Stimulated activated memory B cell treated with anti-CD40 and anti-IgM and Interleukin-4, amounts not matched to agents 10 μg/mL and 1 μg/mL and 100 μg/mL, for 72 hours (primary cell): Measurements from ENCODE around the gene COLEC12.
A peak's percentile ranks its signal among the peaks of the same experiment; 100 is the strongest.

Experiments used
- ATAC-seq: fragments of 150-1000 bp; cut with Tn5 transposase; 2 replicates; pipeline ENCODE4 v1.10.0; 2021
- H3K27ac Mint-ChIP-seq: one replicate; pipeline ENCODE4 v1.8.0; 2022; ENCODE audit warnings: mild to moderate bottlenecking, mixed read lengths
- H3K27me3 Mint-ChIP-seq: one replicate; pipeline ENCODE4 v1.8.0; 2022; ENCODE audit warnings: mixed read lengths
- H3K36me3 Mint-ChIP-seq: one replicate; pipeline ENCODE4 v1.8.0; 2022; ENCODE audit warnings: mixed read lengths
- H3K4me1 Mint-ChIP-seq: one replicate; pipeline ENCODE4 v1.8.0; 2022; ENCODE audit warnings: mixed read lengths
- H3K4me3 Mint-ChIP-seq: one replicate; pipeline ENCODE4 v1.8.0; 2022; ENCODE audit warnings: mild to moderate bottlenecking, moderate library complexity, mixed read lengths
- H3K9me3 Mint-ChIP-seq: one replicate; pipeline ENCODE4 v1.8.0; 2022; ENCODE audit warnings: mixed read lengths

Gene COLEC12

DNA sequence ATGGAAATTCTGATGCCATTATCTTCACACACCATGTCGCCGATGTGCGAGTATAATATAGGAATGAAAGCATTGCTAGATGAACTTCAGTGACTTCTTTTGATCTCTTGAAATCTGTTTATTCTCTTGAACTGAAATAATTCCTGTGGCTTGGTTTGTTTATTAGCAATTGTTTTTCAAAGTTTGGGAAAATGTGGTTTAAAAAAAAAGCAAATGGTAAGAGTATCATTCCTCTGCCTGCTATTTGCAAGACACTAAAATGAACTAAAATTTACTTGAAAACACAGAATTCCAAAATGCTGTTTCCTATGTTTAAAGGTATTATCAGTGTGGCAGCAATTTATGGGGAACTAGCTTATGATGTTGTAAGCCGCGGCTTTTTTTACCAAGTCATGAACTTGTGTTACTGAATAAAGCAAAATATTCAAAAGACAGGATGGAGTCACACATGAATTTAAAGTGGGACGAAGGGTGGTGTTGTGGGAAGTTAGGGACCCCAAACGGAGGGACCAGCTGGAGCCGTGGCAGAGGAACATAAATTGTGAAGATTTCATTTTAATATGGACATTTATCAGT, 96.4 kb downstream of the COLEC12 start:
- no peak overlapping the region for H3K27ac Mint-ChIP-seq
- no peaks in the 10 kb centered on the region for H3K4me1 Mint-ChIP-seq
- ATAC-seq = no peak
- H3K27me3 Mint-ChIP-seq = peaks cover 13% of the 10 kb centered on the region
- no peaks in the 10 kb centered on the region for H3K36me3 Mint-ChIP-seq
- no peak overlapping the region for H3K4me3 Mint-ChIP-seq
- peaks cover 7% of the 10 kb centered on the region for H3K9me3 Mint-ChIP-seq

DNA sequence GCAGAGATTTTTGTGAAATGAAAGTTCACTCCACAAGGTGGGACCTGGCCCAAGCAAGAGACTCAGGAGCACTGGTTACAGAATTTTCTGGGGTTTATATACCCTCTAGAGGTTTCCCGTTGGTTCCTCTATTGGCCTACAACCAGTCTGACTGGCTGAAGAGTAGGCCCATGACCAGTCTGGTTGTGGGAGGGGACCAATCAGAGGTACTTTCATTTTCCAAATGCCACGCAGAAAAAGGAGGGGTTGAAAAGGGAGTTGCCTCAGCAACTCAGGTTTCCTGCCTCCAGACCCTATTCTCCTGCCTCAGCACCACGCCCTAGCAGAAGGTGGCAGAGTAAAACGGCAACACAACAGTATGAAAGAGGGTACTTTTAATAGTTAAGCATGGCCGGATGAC, 98.4 kb downstream of the COLEC12 start:
- no peaks in the 10 kb centered on the region for H3K36me3 Mint-ChIP-seq
- ATAC-seq = no peak
- no peaks in the 10 kb centered on the region for H3K4me1 Mint-ChIP-seq
- peaks cover 9% of the 10 kb centered on the region for H3K27me3 Mint-ChIP-seq
- H3K27ac Mint-ChIP-seq = no peak overlapping the region
- H3K4me3 Mint-ChIP-seq = no peak overlapping the region
- H3K9me3 Mint-ChIP-seq = peaks cover 7% of the 10 kb centered on the region

DNA sequence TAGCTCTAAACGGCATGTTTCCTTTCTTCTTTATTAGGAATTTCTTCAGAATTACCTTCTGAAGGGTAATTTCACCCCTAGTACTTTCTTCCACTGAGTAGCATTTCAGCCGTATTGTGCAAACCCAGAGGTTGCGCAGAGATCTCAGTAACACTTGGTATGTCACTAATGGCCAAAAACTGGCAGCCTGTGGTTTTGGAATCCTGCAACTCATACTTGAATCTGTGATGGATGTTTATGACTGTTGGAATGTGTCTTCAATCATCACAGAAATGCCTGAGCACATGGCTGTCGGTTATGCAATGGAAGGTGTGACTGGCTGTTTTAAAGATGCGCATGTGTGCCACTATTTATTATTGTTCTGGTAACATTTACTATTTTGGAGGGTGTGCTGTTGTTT, 100.0 kb downstream of the COLEC12 start:
- ATAC-seq = no peak
- no peaks in the 10 kb centered on the region for H3K36me3 Mint-ChIP-seq
- H3K9me3 Mint-ChIP-seq = peaks cover 7% of the 10 kb centered on the region
- H3K4me1 Mint-ChIP-seq = no peaks in the 10 kb centered on the region
- no peaks in the 10 kb centered on the region for H3K27me3 Mint-ChIP-seq
- no peak overlapping the region for H3K27ac Mint-ChIP-seq
- H3K4me3 Mint-ChIP-seq = no peak overlapping the region

DNA sequence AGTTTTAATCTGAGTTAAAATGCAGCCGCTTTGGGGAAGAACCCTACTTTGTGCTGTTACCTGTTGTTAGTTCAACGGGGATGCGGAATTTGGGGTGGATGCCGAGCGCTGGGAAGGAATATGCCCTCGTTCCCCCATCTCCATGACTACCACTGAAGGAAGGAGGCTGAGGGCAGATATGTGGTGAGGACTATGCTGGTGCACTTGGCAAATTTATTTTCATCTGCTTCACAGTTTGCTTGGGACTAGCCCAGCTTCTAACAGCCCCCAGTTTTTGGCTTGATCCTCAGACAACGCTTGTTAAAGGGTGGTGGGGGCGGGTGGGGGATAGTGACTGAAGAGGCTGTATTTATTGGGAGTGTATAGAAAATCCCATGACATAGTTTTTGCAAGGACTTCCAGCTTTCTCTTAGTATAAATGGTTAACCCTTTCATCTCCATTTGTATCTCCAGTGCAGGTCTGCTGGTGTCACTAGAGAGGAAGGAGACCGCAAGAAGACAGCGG, 100.8 kb downstream of the COLEC12 start:
- Mint-ChIP-seq H3K4me1 (no peaks in the 10 kb centered on the region), H3K4me3 (no peak overlapping the region), H3K36me3 (no peaks in the 10 kb centered on the region), H3K9me3 (peaks cover 2% of the 10 kb centered on the region), H3K27me3 (no peaks in the 10 kb centered on the region), H3K27ac (no peak overlapping the region)
- ATAC-seq = no peak

DNA sequence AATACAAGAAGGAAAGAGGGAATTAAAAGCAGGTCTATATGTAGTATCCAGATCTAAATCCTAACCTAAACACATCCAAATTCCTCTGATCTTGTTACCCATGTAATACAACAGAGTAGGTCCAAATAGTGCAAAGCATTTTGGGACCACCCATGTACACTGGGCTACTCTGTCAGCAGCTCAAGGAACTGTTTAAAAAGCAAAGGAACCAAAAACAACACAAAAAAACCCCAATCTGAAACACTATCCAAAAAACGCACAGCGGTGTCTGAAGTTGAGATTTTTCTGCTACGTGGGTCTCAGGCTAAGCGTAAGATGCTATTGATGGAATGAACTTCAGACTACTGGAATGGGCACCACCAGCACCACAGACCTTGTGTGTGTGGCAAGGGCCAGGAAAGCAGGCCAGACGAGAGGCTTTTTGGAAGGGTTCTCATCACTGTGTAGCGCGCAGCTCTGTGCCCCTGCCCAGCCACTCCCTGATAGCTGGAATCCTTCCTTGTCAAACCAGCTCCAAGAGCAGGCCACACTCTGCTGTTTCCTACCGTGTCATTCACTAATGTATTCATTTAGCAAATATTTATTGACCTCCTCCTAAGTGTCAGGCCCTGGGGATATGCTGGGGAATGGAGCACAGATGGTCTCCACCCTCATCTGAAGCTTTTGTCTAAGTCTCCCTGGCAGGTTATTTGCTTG, 101.4 kb downstream of the COLEC12 start:
- Mint-ChIP-seq H3K36me3 (no peaks in the 10 kb centered on the region), H3K27me3 (no peaks in the 10 kb centered on the region), H3K4me1 (no peaks in the 10 kb centered on the region), H3K4me3 (no peak overlapping the region), H3K27ac (no peak overlapping the region), H3K9me3 (no peaks in the 10 kb centered on the region)
- ATAC-seq = no peak

DNA sequence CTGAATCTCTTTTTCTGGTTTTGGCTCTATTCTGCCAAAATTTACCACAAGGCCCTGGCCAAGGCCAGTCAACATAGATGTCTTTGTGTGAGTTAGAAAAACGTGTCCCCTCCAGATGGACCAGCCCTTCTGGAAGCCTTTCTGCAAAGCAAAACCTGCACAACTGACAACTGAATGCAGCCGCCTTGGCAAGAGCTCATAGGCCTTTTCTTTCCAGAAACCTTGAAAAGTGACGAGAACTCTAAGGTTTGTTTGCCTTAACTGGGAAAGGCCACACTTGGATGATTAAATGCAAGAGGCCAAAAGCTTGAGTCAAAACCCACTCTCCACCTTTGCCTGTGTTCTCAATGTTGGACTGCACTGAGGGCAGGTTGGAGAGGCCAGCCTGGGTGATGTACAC, 103.9 kb downstream of the COLEC12 start:
- Mint-ChIP-seq H3K9me3 (no peaks in the 10 kb centered on the region), H3K36me3 (no peaks in the 10 kb centered on the region), H3K27ac (no peak overlapping the region), H3K4me3 (no peak overlapping the region), H3K27me3 (no peaks in the 10 kb centered on the region), H3K4me1 (no peaks in the 10 kb centered on the region)
- ATAC-seq = no peak

DNA sequence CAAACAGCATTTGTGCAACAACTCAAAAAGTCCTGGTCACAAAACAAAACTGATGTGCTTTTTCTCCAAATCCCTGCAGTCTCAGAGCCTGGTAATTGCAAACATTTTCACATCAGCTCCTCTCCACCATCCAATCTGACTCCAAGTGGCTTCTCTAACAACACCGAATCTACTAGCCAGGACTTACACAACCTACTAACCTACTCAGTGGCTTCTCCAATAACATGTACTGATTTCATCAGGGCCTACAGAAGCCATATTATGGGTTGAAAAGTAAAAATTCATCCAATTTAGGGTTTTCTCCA, 104.3 kb downstream of the COLEC12 start:
- Mint-ChIP-seq H3K4me3 (no peak overlapping the region), H3K36me3 (no peaks in the 10 kb centered on the region), H3K4me1 (no peaks in the 10 kb centered on the region), H3K27ac (no peak overlapping the region), H3K9me3 (no peaks in the 10 kb centered on the region), H3K27me3 (no peaks in the 10 kb centered on the region)
- ATAC-seq = no peak

DNA sequence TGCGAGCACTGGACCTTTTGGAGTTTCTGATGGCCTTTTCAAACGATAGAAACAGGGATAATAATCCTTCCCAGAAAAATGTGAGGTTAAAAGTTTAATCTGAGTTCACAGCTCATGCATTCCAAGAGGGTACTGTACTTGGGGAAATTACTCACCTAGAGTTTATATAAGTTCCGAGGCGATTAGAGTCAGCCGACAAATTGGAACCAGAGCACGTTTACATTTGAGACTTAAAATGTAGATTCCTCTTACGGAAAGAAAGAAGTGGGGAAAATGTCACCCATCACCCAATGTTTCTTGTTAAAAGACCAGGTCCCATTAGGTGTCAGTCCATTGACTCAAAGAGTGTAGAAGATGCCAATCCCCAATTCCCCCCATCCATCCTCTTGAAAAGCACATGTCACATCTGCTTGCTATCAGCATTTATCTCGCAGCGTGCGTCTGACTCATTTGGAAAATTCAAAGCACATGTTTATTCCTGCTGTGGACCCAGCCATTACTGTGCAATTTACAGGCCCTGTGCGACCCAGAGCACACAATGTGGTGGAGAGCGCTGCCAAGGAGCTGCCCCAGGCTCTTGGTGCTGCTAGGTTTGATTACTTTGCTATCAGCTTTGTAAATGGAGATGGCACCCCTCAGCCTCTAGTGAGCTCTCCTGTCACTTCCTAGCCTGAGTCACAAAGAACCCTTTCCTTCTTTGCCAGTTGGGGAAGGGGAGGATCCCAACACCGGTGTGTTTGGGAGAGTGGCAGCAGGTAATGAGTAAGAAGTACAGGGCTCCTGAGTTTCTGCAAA, 104.8 kb downstream of the COLEC12 start:
- Mint-ChIP-seq H3K27ac (no peak overlapping the region), H3K4me1 (no peaks in the 10 kb centered on the region), H3K36me3 (no peaks in the 10 kb centered on the region), H3K9me3 (no peaks in the 10 kb centered on the region), H3K4me3 (no peak overlapping the region), H3K27me3 (no peaks in the 10 kb centered on the region)
- peak; percentile 10 for ATAC-seq

DNA sequence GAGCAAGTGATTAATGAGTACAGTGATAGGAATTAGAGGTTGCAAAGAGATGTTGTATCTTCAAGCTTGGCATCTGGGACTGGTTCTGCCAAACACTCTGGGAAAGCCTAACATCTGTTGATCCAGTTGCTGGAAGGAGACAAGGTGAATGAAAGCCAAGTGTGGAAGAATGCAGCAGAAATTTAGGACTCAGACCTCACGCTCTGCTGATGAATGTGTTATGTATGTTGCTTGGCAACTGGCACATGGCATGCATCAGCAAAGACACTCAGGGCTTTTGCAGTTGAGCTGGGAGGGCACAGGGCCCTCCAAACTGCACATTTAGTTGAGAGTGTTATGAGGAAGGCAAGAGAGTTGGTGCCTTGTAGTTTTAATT, 105.5 kb downstream of the COLEC12 start:
- Mint-ChIP-seq H3K36me3 (no peaks in the 10 kb centered on the region), H3K4me3 (no peak overlapping the region), H3K27me3 (no peaks in the 10 kb centered on the region), H3K4me1 (no peaks in the 10 kb centered on the region), H3K9me3 (no peaks in the 10 kb centered on the region), H3K27ac (no peak overlapping the region)
- ATAC-seq = no peak

DNA sequence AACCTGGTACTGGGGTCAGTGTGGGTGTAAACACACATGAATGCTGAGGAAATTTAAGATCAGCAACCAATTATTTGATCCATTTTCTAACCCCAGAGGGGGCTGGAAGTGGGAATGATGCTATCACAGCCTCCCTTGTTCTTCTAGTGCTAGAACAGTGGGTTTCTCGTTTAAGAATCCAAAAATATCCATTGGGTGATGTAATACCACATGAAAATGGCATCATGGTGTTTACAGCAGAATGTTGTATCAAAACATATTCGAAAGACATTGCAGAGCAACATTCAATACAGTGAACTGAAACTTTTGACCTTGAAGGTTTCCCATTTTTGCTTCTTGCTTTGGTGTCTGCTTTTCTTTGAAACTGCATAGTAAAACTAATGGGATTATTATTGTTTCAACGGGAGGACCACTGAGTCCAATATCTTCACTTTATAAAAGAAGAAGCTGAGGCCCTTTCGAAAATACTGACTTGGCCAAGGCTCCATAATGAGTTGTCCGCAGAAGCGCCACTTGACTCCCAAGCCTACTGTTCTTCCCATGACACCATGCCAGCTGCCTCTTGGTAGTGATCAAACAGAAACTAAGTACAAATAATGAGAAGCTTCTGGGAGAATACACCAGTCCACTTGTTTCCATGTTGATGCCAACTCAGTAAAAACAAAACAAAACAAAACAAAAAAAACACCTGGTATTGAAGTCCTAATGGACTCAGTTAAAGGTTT, 106.1 kb downstream of the COLEC12 start:
- no peak for ATAC-seq
- Mint-ChIP-seq H3K27me3 (no peaks in the 10 kb centered on the region), H3K27ac (no peak overlapping the region), H3K4me3 (no peak overlapping the region), H3K4me1 (no peaks in the 10 kb centered on the region), H3K36me3 (no peaks in the 10 kb centered on the region), H3K9me3 (no peaks in the 10 kb centered on the region)

DNA sequence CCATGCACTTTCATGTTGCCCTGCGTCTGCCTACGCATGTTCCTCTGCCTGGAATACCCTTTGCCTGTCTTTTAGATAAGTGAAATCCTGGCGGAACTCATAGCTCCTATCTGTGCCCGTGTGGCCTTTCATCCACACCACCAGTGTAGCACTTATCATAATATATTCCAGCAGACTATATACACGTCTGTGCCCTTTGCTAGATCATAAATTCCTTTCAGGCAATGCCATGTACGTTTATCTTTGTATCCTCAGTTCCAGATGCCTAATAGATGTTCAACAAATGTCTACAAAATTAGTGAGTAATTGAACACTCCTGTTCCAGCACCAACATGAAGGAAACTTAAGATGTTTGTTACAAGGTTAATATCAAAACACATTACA, 106.9 kb downstream of the COLEC12 start:
- no peak overlapping the region for H3K27ac Mint-ChIP-seq
- H3K9me3 Mint-ChIP-seq = no peaks in the 10 kb centered on the region
- H3K27me3 Mint-ChIP-seq = no peaks in the 10 kb centered on the region
- no peaks in the 10 kb centered on the region for H3K36me3 Mint-ChIP-seq
- no peaks in the 10 kb centered on the region for H3K4me1 Mint-ChIP-seq
- no peak overlapping the region for H3K4me3 Mint-ChIP-seq
- no peak for ATAC-seq

DNA sequence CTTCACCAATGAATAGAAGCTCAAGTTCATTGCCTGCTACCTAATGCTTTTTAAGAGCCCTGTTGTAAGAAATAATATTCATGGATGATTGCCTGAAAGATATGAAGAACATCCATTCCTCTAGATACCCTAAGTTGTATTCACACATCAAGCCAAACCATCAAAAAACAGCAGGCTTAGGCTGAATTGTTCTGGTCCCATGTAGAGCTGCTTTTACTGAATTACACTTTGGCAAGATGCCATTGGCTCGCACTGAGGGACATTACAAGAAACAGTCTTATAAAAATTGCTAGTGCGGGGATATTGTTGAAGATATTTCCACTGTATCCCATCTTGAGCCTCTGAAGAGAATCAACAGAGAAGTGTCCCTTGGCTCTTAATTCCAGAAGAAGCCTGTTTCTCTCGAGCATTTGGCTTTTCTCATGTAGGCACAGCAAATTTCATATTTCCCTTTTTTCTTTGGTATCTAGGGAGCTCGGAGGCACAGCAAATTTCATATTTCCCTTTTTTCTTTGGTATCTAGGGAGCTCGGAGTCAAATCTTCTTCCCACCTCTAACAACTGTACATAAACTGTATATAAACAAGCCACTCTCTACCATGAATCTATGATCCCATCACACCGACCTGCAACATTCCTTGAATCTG, 107.5 kb downstream of the COLEC12 start:
- H3K4me1 Mint-ChIP-seq = no peaks in the 10 kb centered on the region
- no peaks in the 10 kb centered on the region for H3K36me3 Mint-ChIP-seq
- no peaks in the 10 kb centered on the region for H3K27me3 Mint-ChIP-seq
- no peaks in the 10 kb centered on the region for H3K9me3 Mint-ChIP-seq
- no peak for ATAC-seq
- H3K27ac Mint-ChIP-seq = no peak overlapping the region
- H3K4me3 Mint-ChIP-seq = no peak overlapping the region

DNA sequence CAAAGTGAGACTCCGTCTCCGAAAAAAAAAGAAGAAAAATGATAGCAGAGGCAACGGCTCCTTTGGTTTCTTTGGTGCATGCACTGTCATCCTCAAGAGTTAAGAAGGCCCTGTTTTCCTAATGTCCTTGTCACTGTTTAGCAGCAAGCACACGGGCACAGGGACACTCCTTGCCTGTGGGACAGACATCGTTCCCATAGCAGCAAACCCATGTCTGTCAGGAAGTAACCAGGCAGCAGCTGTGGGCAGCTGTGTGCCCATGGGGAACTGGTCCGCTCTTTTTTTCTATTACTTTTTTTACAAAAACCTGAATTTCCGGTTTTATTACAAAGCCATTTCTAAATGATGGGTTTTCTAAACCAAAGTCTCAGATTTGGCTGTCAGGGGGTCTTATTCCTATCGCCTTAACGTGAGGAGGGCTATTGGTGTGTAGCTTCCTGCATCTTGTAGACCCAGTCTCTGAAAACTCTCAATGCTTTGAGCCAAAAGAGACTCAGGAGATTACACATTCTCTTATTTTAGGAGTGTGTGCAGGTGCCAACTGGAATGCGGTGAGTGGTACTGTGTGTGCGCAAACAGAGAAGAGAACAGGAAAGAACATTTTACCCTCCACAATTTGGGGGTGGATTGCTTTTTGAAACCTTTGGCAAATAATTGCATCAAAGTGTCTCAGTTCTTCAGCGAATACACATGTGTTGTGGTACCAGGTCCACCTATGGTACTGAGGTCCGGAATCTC, 109.6 kb downstream of the COLEC12 start:
- no peak for ATAC-seq
- Mint-ChIP-seq H3K9me3 (no peaks in the 10 kb centered on the region), H3K27ac (no peak overlapping the region), H3K4me3 (no peak overlapping the region), H3K36me3 (no peaks in the 10 kb centered on the region), H3K27me3 (no peaks in the 10 kb centered on the region), H3K4me1 (no peaks in the 10 kb centered on the region)

DNA sequence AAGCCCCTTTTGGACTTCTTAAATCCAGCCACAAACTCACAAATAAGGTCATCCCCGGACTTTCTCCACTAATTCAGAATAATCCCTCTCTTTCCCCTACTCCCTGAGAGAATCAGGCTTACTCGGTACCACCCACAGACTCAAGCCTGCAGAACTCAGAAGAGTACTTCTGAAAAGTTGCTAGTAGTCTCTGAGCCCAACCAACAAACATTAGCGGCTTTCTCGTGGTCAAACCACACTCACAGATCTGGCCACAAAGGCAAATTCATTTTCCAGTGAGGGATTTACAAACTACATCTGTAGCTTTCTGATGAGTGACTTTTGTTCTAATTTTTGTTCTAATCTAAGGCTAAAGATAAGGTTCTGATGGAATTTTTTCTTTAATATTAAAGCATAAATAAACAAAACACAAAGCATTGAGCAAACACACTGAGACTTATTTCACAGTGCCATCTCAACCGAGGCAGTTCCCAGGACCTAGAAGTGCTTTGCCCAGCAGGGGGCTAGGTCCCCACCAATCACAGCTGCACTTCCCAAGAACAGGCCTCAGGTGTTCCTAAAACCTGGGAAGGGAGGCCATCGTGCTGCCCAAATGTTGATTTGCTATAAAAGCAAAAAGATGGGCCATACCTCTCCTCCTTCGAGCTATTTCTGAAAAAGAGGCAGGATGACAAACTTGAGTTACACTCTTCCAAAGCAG, 110.7 kb downstream of the COLEC12 start:
- no peak overlapping the region for H3K27ac Mint-ChIP-seq
- H3K4me1 Mint-ChIP-seq = no peaks in the 10 kb centered on the region
- H3K9me3 Mint-ChIP-seq = no peaks in the 10 kb centered on the region
- ATAC-seq = no peak
- no peaks in the 10 kb centered on the region for H3K27me3 Mint-ChIP-seq
- no peak overlapping the region for H3K4me3 Mint-ChIP-seq
- H3K36me3 Mint-ChIP-seq = no peaks in the 10 kb centered on the region
